ENCODE measurements around the gene SPTB. TPM values are rescaled to one million over a fixed set of nuclear protein-coding genes. Genes with fewer than 3 reads are reported as not detected.

SPTB gene
- total RNA-seq, 1 donor from 2014 or later: not detected

DNA sequence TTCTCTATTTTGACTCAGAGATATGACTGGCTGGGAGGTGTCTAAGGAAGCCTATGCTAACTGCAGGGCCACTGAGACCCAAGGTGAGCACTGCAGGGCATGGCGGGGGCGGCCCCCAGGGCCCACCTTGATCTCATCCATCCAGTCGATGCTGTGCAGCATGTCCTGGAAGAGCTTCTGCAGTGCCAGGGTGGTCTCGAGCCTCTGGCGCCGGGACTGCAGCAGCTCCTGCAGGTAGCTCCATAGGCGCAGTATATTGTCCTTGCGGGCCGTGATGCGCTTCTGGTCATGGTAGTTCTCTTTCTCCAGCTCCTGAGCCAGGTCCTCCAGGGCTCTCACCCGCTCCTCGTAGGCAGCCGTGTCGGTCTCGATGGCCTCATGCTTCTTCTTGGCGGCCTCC lies 84.5 kb downstream of the SPTB start:
- no peak for DNase-seq
- H3K4me1 Mint-ChIP-seq: no peaks in the 10 kb centered on the region
- H3K9me3 Mint-ChIP-seq: no peaks in the 10 kb centered on the region
- no peaks in the 10 kb centered on the region for H3K36me3 Mint-ChIP-seq (ENCODE audit: low read depth)
- intact Hi-C loops (cut with micrococcal nuclease): no loop called here
- H3K27ac Mint-ChIP-seq: no peak overlapping the region
- H3K4me3 Mint-ChIP-seq: no peak overlapping the region
- peaks cover 9% of the 10 kb centered on the region for H3K27me3 Mint-ChIP-seq

DNA sequence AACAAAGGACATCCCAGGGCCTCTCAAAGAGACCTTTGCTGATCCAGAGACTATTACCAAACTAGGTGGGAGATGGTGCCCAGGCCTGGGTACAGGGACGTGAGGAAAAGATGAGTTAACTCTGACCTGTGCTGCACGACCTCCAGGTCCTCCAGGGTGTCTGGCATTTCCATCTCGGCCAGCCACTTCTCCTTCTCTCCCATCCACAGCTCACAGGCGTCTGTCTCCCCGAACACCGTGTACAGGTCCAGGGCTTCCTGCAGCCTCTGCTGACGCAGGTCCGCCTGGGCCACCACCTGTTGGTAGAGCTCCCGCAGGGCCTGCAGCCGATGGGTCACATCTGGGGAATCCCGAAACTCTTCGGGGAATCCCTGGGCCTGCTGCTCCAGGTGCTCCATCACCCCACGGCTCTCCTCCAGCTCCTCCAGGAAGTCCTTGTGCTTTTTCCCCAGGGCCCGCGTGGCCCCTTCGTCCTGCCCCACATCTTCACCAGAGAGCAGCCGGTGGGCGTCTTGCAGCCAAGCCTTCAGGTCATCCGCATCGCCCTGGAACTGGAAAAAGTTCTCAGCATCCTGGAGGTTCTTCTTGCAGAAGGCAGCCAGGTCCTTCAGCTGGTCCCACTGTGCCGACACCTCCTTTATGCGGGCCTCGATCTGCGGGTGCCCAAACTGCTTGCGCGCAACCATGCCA lies 86.7 kb downstream of the SPTB start:
- intact Hi-C loops (cut with micrococcal nuclease): no loop called here
- DNase-seq: no peak
- Mint-ChIP-seq H3K4me1 (no peaks in the 10 kb centered on the region), H3K27ac (no peak overlapping the region), H3K27me3 (peaks cover 7% of the 10 kb centered on the region), H3K4me3 (no peak overlapping the region), H3K36me3 (ENCODE audit: low read depth) (no peaks in the 10 kb centered on the region), H3K9me3 (no peaks in the 10 kb centered on the region)

DNA sequence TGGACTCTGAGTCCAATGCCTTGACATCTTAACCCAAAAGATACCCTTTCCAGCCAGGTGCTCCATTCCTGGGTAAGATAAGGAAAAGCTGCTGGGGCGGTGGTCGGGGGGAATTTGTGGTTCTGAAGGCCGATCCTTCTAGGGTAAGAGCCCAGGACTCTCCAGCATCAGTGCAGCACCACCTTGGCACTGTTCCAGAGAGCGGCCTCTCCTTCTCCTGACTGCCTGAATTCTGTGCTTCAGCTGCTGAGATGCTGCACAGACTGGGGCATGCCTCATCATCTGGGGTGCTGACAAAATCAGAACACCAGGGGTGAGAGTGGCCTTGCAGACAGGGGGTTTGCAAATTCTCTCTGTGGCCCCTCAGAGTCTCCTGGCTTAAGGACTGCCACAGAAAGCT lies 87.5 kb downstream of the SPTB start:
- no peak for DNase-seq
- Mint-ChIP-seq H3K36me3 (ENCODE audit: low read depth) (no peaks in the 10 kb centered on the region), H3K4me3 (no peak overlapping the region), H3K9me3 (no peaks in the 10 kb centered on the region), H3K27ac (no peak overlapping the region), H3K27me3 (peaks cover 1% of the 10 kb centered on the region), H3K4me1 (no peaks in the 10 kb centered on the region)
- intact Hi-C loops (cut with micrococcal nuclease): no loop called here

DNA sequence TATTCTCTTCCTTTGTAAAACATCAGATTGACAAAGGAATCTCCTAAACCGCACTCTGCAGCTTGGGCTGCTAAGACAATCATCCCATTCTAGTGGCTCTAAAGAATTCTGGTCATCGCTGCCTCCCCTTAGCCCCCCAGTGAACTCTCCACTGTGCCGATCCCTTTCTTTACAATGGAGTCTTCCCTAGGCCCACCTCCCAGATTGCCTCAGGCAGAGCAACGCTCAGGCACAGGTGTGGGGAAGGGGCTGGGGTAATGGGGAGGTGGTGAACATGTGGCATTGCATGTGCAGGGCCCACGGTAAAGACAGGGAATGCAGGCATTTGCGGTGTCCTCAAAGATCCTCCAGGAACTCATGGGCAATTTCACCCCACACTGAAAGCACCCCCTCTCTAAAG lies 89.2 kb downstream of the SPTB start:
- Mint-ChIP-seq H3K4me1 (no peaks in the 10 kb centered on the region), H3K4me3 (no peak overlapping the region), H3K9me3 (no peaks in the 10 kb centered on the region), H3K27me3 (peaks cover 1% of the 10 kb centered on the region), H3K36me3 (ENCODE audit: low read depth) (no peaks in the 10 kb centered on the region), H3K27ac (no peak overlapping the region)
- DNase-seq: no peak
- intact Hi-C loops (cut with micrococcal nuclease): no loop called here

DNA sequence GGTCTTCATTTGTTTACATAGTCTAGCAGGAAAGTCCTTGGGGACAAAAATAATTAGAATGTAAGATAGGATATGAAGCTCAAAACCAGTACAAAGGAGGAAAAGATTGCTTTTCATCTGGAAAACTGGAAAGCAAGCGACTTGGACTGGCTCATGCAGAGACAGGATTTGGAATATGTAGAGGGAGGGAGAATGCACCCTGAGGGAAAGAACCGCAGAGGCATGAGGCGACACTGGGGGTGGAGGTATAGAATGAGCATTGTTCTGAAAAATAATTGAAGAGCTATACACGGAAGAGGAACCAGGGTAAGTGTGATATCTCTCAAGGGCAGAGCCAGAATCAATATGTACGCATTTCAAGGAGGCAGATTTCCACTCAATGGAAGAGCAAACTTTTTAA lies 90.0 kb downstream of the SPTB start:
- DNase-seq: no peak
- intact Hi-C loops (cut with micrococcal nuclease): no loop called here
- H3K4me3 Mint-ChIP-seq: no peak overlapping the region
- H3K36me3 Mint-ChIP-seq (ENCODE audit: low read depth): no peaks in the 10 kb centered on the region
- no peak overlapping the region for H3K27ac Mint-ChIP-seq
- no peaks in the 10 kb centered on the region for H3K4me1 Mint-ChIP-seq
- H3K27me3 Mint-ChIP-seq: peaks cover under 1% of the 10 kb centered on the region
- no peaks in the 10 kb centered on the region for H3K9me3 Mint-ChIP-seq

DNA sequence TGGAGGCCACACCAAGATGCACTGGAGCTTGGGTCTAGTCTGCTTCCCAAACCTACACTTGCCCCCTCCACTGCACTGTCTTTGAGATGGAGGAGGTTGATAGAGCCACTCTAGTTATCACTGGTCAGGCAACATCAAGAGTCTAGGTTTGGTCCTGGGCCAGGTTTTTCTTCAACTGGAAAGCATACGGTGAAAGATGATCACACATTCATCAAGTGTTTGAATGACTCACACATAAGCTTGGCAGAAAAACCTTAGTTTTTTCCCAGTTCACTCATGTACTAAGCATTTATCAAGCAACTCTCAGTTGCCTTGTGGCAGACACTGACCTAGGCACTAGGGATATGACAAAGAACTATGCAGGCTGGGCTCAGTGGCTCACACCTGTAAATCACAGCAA lies 91.0 kb downstream of the SPTB start:
- no peak for DNase-seq
- Mint-ChIP-seq H3K4me1 (no peaks in the 10 kb centered on the region), H3K9me3 (no peaks in the 10 kb centered on the region), H3K27ac (no peak overlapping the region), H3K36me3 (ENCODE audit: low read depth) (no peaks in the 10 kb centered on the region), H3K27me3 (no peaks in the 10 kb centered on the region), H3K4me3 (no peak overlapping the region)
- intact Hi-C loops (cut with micrococcal nuclease): no loop called here

DNA sequence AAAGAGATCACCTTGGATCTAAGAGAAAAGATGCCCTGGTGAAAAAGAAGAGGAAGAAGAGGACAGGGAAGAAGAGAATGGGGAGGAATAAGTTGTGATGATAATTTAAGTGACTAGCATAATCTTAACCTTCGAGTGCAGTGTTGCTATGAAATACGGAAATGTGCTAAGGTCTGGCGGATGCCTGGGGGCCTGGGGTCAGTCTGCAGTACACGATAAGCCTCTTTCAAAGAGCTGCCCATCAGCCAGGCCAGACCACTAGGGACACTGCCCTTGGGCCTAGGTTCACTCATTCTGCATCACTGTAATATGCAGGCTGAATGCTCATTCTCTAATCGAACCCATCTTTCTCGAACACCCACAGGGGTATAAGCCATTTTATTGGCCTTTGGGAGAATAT lies 92.1 kb downstream of the SPTB start:
- Mint-ChIP-seq H3K27me3 (peaks cover under 1% of the 10 kb centered on the region), H3K9me3 (no peaks in the 10 kb centered on the region), H3K4me3 (no peak overlapping the region), H3K27ac (no peak overlapping the region), H3K36me3 (ENCODE audit: low read depth) (no peaks in the 10 kb centered on the region), H3K4me1 (no peaks in the 10 kb centered on the region)
- DNase-seq: no peak
- intact Hi-C loops (cut with micrococcal nuclease): no loop called here

DNA sequence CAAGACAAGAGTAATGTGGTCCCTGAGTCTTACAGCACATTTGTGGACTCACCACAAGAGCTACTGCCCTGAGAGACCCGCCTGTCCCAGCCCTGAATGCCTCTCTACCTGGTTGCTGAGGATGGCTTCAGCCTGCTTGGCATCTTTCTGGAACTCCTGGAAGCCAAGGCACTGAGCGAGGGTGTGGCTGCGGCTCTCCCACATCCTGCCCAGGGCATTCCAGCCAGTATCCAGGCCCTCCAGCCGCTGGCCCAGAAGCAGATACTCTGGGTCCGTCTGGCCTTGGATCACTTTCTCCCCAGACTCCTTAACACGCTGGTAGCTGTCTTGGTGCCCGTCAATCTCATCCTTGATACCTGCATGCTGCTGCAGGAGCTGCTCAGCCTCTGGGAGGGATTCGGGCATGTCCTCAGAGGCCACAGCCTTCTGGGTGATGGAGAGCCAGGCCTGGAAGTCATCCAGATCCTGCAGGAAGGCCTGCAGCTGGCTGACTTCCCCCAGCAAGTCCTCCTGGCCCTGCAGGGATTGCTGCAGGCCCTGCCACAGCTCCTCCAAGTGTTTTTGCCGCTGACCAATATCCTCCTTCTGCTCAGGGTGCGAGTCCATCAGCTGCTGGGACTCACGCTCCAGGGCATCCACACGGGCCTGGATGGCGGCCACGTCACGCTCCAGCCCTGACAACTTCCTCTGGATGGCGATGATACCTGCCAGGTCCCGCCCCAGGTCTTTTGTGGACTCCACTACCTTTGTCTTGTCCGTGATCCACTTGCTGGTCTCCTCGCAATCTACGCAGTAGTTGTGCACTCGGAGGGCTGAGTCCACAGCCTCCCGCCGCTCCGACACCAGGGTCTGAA lies 93.2 kb downstream of the SPTB start:
- Mint-ChIP-seq H3K4me1 (no peaks in the 10 kb centered on the region), H3K27me3 (peaks cover 4% of the 10 kb centered on the region), H3K36me3 (ENCODE audit: low read depth) (no peaks in the 10 kb centered on the region), H3K9me3 (no peaks in the 10 kb centered on the region), H3K27ac (no peak overlapping the region), H3K4me3 (no peak overlapping the region)
- no peak for DNase-seq
- intact Hi-C loops (cut with micrococcal nuclease): no loop called here

DNA sequence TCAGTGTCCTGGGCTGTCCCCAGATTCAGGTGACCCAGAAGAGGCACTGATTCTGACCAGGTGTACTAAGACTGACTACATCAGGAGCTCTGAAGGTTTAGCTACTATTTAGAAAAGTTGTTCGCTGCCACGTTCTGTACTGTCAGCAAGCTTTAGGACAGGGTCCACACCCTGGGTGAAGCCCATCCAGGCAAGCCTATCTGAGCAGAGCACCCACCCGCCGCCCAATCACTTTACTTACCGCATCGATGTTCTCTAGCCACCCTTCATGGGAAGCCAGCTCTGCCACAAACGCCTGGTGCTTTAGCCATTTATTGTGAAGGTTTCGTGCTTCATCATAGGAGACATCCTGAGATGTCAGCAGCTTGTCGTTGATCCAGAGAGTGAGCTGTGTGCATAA lies 95.7 kb downstream of the SPTB start:
- Mint-ChIP-seq H3K36me3 (ENCODE audit: low read depth) (no peaks in the 10 kb centered on the region), H3K9me3 (no peaks in the 10 kb centered on the region), H3K4me3 (no peak overlapping the region), H3K4me1 (no peaks in the 10 kb centered on the region), H3K27ac (no peak overlapping the region), H3K27me3 (peaks cover 13% of the 10 kb centered on the region)
- DNase-seq: no peak
- intact Hi-C loops (cut with micrococcal nuclease): no loop called here

DNA sequence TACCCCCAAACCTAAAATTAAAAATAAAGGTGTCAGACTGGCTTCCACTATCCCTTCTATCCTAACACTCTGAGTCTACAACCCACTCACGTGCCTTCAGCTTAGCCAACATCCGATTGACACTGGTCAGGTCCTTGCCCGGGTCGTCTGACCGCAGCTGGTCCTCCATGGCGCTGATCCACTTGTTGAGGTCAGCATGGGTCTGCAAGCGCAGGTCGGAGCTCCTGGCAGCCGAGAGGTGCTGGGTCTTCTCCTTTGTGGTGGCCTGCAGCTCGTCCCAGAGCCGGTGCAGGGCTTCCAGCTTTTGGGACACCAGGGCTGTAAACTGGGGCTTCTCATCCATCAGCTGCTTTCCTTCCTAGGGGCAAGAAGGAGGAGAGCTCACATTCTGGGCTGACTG lies 97.5 kb downstream of the SPTB start:
- no peaks in the 10 kb centered on the region for H3K36me3 Mint-ChIP-seq (ENCODE audit: low read depth)
- no peak for DNase-seq
- intact Hi-C loops (cut with micrococcal nuclease): no loop called here
- no peak overlapping the region for H3K27ac Mint-ChIP-seq
- H3K9me3 Mint-ChIP-seq: no peaks in the 10 kb centered on the region
- H3K4me3 Mint-ChIP-seq: no peak overlapping the region
- peaks cover 13% of the 10 kb centered on the region for H3K27me3 Mint-ChIP-seq
- H3K4me1 Mint-ChIP-seq: no peaks in the 10 kb centered on the region

DNA sequence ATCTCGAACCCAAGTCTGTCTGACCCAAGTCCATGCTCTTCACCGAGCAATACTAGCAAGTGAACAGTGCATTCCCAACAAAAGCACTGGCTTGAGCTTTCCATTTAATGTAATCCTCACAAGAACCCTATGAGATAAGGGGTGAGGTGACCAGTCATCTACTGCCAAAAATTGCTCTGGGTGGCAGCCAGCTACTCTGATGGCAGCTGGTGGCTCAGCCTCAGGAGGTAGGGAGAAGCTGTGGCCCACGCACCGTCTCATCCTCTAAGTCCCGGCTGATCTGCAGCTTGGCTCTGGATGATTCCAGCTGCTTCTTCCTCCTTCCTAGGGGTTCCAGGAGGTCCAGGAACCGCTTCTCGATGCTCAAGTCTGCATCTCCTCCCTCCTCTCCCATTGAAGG lies 100.2 kb downstream of the SPTB start:
- Mint-ChIP-seq H3K27ac (no peak overlapping the region), H3K36me3 (ENCODE audit: low read depth) (no peaks in the 10 kb centered on the region), H3K4me1 (no peaks in the 10 kb centered on the region), H3K4me3 (no peak overlapping the region), H3K27me3 (peaks cover 22% of the 10 kb centered on the region), H3K9me3 (no peaks in the 10 kb centered on the region)
- intact Hi-C loops (cut with micrococcal nuclease): no loop called here
- DNase-seq: no peak

DNA sequence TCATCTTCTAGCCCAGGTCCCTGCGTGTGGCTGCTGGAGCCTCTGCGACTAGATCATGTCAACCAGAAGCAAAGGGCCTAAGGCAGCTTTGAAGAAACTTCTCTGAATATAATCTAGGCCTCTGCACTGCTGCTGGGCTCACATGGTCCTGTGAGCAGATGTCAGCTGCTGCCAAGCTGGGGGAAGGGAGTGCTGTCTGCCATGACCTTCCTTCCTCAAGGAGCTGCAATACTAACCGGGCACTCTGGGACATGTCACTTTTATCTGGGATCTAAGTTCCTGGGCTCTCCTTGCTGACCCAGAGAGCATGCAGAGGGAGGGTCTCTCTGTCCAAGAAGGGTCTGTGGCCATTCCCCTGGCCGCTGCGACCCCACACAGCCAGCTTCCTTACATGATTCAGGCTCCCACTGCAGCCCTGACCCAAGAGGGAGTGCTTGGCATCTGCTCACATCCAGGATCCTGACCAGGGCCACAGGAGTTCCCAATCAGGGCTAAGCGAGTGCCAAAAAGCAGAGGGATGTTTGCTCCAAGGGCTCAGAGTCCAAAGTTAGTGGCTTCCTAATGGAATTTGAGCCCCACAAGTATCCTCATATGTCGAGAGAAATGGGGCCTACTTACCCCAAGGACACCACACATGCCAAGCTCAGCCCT lies 101.5 kb downstream of the SPTB start:
- Mint-ChIP-seq H3K36me3 (ENCODE audit: low read depth) (no peaks in the 10 kb centered on the region), H3K27me3 (peaks cover 22% of the 10 kb centered on the region), H3K4me3 (no peak overlapping the region), H3K4me1 (no peaks in the 10 kb centered on the region), H3K27ac (no peak overlapping the region), H3K9me3 (no peaks in the 10 kb centered on the region)
- intact Hi-C loops (cut with micrococcal nuclease): no loop called here
- no peak for DNase-seq

DNA sequence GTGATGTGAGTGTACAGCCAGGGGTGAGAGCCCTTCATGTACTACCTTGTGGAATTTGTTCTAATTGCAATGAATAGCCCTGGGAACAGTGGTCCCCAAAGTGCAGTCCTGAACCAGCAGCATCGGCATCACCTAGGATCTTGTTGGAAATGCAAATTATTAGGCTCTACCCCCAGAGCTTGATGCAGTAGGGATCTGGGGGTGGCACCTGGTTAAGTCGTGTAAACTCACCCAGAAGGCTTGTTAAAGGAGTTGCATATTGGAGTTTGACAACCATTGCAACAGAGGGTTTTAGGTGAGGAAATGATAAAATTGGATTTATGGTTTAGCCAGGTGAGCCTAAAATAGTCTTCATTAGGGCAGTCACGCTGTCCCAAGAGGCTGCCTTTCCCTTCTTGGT lies 102.2 kb downstream of the SPTB start:
- H3K36me3 Mint-ChIP-seq (ENCODE audit: low read depth): no peaks in the 10 kb centered on the region
- DNase-seq: no peak

DNA sequence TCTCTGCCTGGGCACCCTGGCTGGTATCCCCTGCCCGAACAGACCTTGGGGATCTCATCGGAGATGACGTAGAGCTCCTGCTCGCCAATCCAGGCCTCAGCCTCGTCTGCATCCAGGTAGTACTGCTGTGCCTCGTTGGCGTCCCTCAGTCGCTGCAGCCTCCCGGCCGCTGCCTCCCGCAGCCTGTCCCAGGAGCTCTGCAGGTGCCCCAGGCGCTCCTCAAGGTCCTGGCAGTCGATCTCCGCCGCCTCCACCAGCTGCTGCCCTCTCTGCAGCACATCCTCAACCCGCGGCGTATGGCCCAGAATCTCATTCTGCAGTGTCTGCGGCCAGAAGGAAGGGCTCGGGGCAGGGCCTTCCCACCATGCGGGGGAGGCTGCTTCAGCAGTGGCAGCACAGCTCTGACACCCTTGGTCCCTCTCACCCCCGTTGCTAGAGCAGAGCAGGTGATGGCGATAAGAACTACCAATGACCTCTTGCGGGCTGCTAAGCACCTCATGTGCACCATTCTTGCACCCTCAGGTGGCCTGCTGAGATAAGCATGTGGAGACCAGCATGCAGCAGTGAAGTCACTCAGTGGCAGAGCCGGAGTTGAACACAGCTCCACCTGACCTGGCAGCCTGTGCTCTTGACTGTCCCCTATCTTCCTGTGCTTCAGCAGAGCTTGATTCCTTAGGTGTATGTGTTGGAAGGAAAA lies 104.5 kb downstream of the SPTB start:
- peaks cover 12% of the 10 kb centered on the region for H3K27me3 Mint-ChIP-seq
- intact Hi-C loops (cut with micrococcal nuclease): no loop called here

More for the DNA sequence above, 102.2 kb downstream of the SPTB start:
- intact Hi-C loops (cut with micrococcal nuclease): no loop called here
- no peak overlapping the region for H3K27ac Mint-ChIP-seq
- no peaks in the 10 kb centered on the region for H3K9me3 Mint-ChIP-seq
- peaks cover 20% of the 10 kb centered on the region for H3K27me3 Mint-ChIP-seq
- no peaks in the 10 kb centered on the region for H3K4me1 Mint-ChIP-seq
- H3K4me3 Mint-ChIP-seq: no peak overlapping the region

More for the DNA sequence above, 104.5 kb downstream of the SPTB start:
- DNase-seq: no peak
- Mint-ChIP-seq H3K27ac (no peak overlapping the region), H3K9me3 (no peaks in the 10 kb centered on the region), H3K36me3 (ENCODE audit: low read depth) (no peaks in the 10 kb centered on the region), H3K4me3 (no peak overlapping the region), H3K4me1 (peaks cover 6% of the 10 kb centered on the region)
